ENCODE data around the gene PDE6G. TPM values are rescaled to one million over a fixed set of nuclear protein-coding genes. Genes with fewer than 3 reads are reported as not detected.

Gene PDE6G
- total and polyA plus RNA-seq, 2 of the 13 experiments (the other 11 are each of a cell fraction or from before 2014, with no cell fraction given): 1.4 to 6.7 TPM

- ATAC-seq (peak; percentile 70), FAIRE-seq (no peak), DNase-seq (ENCODE audit: low spot score) (no peak)
- H4K20me1 ChIP-seq (ENCODE audit: insufficient read depth, low read length): peaks cover 14% of the 10 kb centered on the region; the same call in 1 of the 2 replicates
- in situ Hi-C loops (cut with HindIII; ENCODE audit: extremely low pct_ligation_motif_present, low pct_unique_long_range_greater_than_20kb): no loop called here
- no peak overlapping the region for H3K27ac ChIP-seq (ENCODE audit: extremely low read length, insufficient read depth, low read length)
- CTCF ChIA-PET (ENCODE audit: low intra/inter-chr PET ratio, low total read pairs): no interaction called here
- POLR2A ChIA-PET: interaction anchor here (1.1 kb wide), 1 partner anchor 18 kb away, joined by 3 read pairs; no protein-coding TSS in a partner anchor
- peaks cover 27% of the 10 kb centered on the region for H3K79me2 ChIP-seq (ENCODE audit: insufficient read depth, low read length)
- H2AFZ ChIP-seq (ENCODE audit: low read length): no peak overlapping the region
- no peaks in the 10 kb centered on the region for H3K9me3 ChIP-seq (ENCODE audit: low read length)
- no peaks in the 10 kb centered on the region for H3K27me3 ChIP-seq (ENCODE audit: control insufficient read depth in 1 of 2, insufficient read depth in 2 of 2, low read length in 2 of 2)
- peaks cover 15% of the 10 kb centered on the region for H3K4me1 ChIP-seq (ENCODE audit: insufficient read depth, low read length)
- peaks cover 34 to 58% of the 10 kb centered on the region in 2 experiments for H3K36me3 ChIP-seq (replicated peaks in 1 of 2; ENCODE audit: control insufficient read depth in 1 of 2, insufficient read depth in 2 of 2, low read length in 2 of 2)
- H3K4me3 ChIP-seq (replicated peaks in 1 of 3; ENCODE audit: insufficient read depth in 1 of 3, low read depth in 2 of 3, low read length in 3 of 3): no peak overlapping the region
- TF ChIP-seq THAP7 (CRISPR knock-in tag; IDR thresholded peaks at IDR 0.05) (no peak), ZFX (CRISPR knock-in tag; IDR thresholded peaks at IDR 0.05; ENCODE audit: low read depth) (0 out of 2 replicates have a peak, but pooled peaks have one; percentile 19)
- intact Hi-C loops (cut with micrococcal nuclease; ENCODE audit: unreplicated experiment): no loop called here
- BruUV-seq (replicated peaks): no TSS peak
- H3K4me2 ChIP-seq (ENCODE audit: low read depth, low read length): no peak overlapping the region
- 91% methylated on average over 4 of the region's 4 CpGs for WGBS (ENCODE audit: low lambda C conversion rate)
- H3K9ac ChIP-seq (ENCODE audit: insufficient read depth, low read depth, low read length): no peak overlapping the region
Measured at GRCh38 chr17:81615401-81615930, 40.9 kb downstream of the PDE6G start.

GRCh38 chr17:81612172-81612970 is 44.0 kb downstream of the PDE6G start:
- intact Hi-C loops (cut with micrococcal nuclease; ENCODE audit: unreplicated experiment): no loop called here
- no peak overlapping the region for H3K27ac ChIP-seq (ENCODE audit: extremely low read length, insufficient read depth, low read length)
- H3K79me2 ChIP-seq (ENCODE audit: insufficient read depth, low read length): peaks cover 31% of the 10 kb centered on the region
- H3K4me3 ChIP-seq (replicated peaks in 1 of 3; ENCODE audit: insufficient read depth in 1 of 3, low read depth in 2 of 3, low read length in 3 of 3): no peak overlapping the region
- no peak for ATAC-seq
- BruUV-seq (replicated peaks): no TSS peak
- H3K9ac ChIP-seq (ENCODE audit: insufficient read depth, low read depth, low read length): no peak overlapping the region
- WGBS (ENCODE audit: low lambda C conversion rate): 92% methylated on average over 16 of the region's 16 CpGs
- ChIA-PET CTCF (ENCODE audit: low intra/inter-chr PET ratio, low total read pairs) (no interaction called here), POLR2A (no interaction called here)
- FAIRE-seq: no peak
- peaks cover 15% of the 10 kb centered on the region for H3K4me1 ChIP-seq (ENCODE audit: insufficient read depth, low read length)
- no peak for DNase-seq (ENCODE audit: low spot score)
- H2AFZ ChIP-seq (ENCODE audit: low read length): no peak overlapping the region
- no peaks in the 10 kb centered on the region for H3K27me3 ChIP-seq (ENCODE audit: control insufficient read depth in 1 of 2, insufficient read depth in 2 of 2, low read length in 2 of 2)
- no peak overlapping the region for H3K4me2 ChIP-seq (ENCODE audit: low read depth, low read length)
- peaks cover 44 to 78% of the 10 kb centered on the region in 2 experiments for H3K36me3 ChIP-seq (replicated peaks in 1 of 2; ENCODE audit: control insufficient read depth in 1 of 2, insufficient read depth in 2 of 2, low read length in 2 of 2)
- in situ Hi-C loops (cut with HindIII; ENCODE audit: extremely low pct_ligation_motif_present, low pct_unique_long_range_greater_than_20kb): no loop called here
- H3K9me3 ChIP-seq (ENCODE audit: low read length): no peaks in the 10 kb centered on the region
- H4K20me1 ChIP-seq (ENCODE audit: insufficient read depth, low read length): peaks cover 14% of the 10 kb centered on the region
- no peak for TF ChIP-seq ARNT2 (CRISPR knock-in tag; IDR thresholded peaks at IDR 0.05; ENCODE audit: low read depth)
- no peak for TF ChIP-seq ZFP37 (CRISPR knock-in tag; IDR thresholded peaks at IDR 0.05; ENCODE audit: borderline replicate concordance)
- no peak for TF ChIP-seq GATA4 (IDR thresholded peaks at IDR 0.05; ENCODE audit: borderline replicate concordance, low read depth)
- no peak for TF ChIP-seq SRSF4 (IDR thresholded peaks at IDR 0.05; ENCODE audit: low read depth, low read length, poor library complexity, severe bottlenecking)
- TF ChIP-seq HCFC1 (IDR thresholded peaks at IDR 0.05; ENCODE audit: low read depth, low read length): no peak
- no peak for TF ChIP-seq ZBTB26 (CRISPR knock-in tag; IDR thresholded peaks at IDR 0.05; ENCODE audit: borderline replicate concordance)
- no peak for TF ChIP-seq ZFP36L2 (CRISPR knock-in tag; IDR thresholded peaks at IDR 0.05)
- no peak for TF ChIP-seq REST (IDR thresholded peaks at IDR 0.05; ENCODE audit: borderline replicate concordance in 1 of 2, low read depth in 1 of 2, low read length in 2 of 2)
- TF ChIP-seq ZFP36L1 (CRISPR knock-in tag; IDR thresholded peaks at IDR 0.05): no peak
